GM10266 (cell line): ENCODE results near the gene CIB2.

ENCODE experiments used
- DNase-seq: peaks from one replicate; pipeline ENCODE4 v3.0.0; 2012; ENCODE audit errors: extremely low spot score
- CTCF ChIP-seq: IDR thresholded peaks from 2 replicates; pipeline ENCODE4 v1.5.1; 2012; ENCODE audit warnings: mild to moderate bottlenecking, low read depth; ENCODE audit not compliant: control insufficient read depth, insufficient read depth; ENCODE audit errors: missing control alignments

The CIB2 gene

GRCh38 chr15:78133801-78134200 is 2.6 kb upstream of the CIB2 start:
- TF ChIP-seq CTCF = no peak
- DNase-seq = no peak

- TF ChIP-seq CTCF = no peak
- no peak for DNase-seq
These were observed 565 bp downstream of the CIB2 start for GRCh38 chr15:78130466-78131294.

- TF ChIP-seq CTCF = no peak
- no peak for DNase-seq
These were observed 1.4 kb downstream of the CIB2 start for GRCh38 chr15:78129751-78130287.

- TF ChIP-seq CTCF = no peak
- DNase-seq = no peak
These were observed 2.0 kb downstream of the CIB2 start for GRCh38 chr15:78129077-78129750.

- DNase-seq = no peak
- no peak for TF ChIP-seq CTCF
These were observed 3.4 kb downstream of the CIB2 start for GRCh38 chr15:78127882-78128281.

- TF ChIP-seq CTCF = no peak
- no peak for DNase-seq
These were observed 6.0 kb downstream of the CIB2 start for GRCh38 chr15:78125267-78125666.

- no peak for DNase-seq
- TF ChIP-seq CTCF = no peak
These were observed 10.7 kb downstream of the CIB2 start for GRCh38 chr15:78120523-78120922.
